WI38 (cell line): ENCODE results near the gene VRK3.

Experiments
- H3K4me3 ChIP-seq: 2 replicates; pipeline ENCODE4 v1.5.1; 2011; ENCODE audit warnings: low read depth, mild to moderate bottlenecking, control low read depth, low read length
- CTCF ChIP-seq: IDR thresholded peaks from 2 replicates; pipeline ENCODE4 v1.5.1; 2012; ENCODE audit warnings: low read depth, mild to moderate bottlenecking, control low read depth, low read length

VRK3 gene

GRCh38 chr19:50000841-50001557, 24.2 kb downstream of the VRK3 start:
- no peak for TF ChIP-seq CTCF
- no peak overlapping the region for H3K4me3 ChIP-seq

- TF ChIP-seq CTCF = no peak
- H3K4me3 ChIP-seq = no peak overlapping the region
Measured at GRCh38 chr19:50000038-50000840, 24.9 kb downstream of the VRK3 start.

- TF ChIP-seq CTCF = no peak
- no peak overlapping the region for H3K4me3 ChIP-seq
Measured at GRCh38 chr19:49999371-50000010, 25.7 kb downstream of the VRK3 start.

- no peak overlapping the region for H3K4me3 ChIP-seq
- TF ChIP-seq CTCF = no peak
Measured at GRCh38 chr19:49997709-49998108, 27.5 kb downstream of the VRK3 start.

- H3K4me3 ChIP-seq = no peak overlapping the region
- no peak for TF ChIP-seq CTCF
Measured at GRCh38 chr19:49988433-49988832, 36.7 kb downstream of the VRK3 start.

GRCh38 chr19:49988007-49988406, 37.2 kb downstream of the VRK3 start:
- no peak for TF ChIP-seq CTCF
- no peak overlapping the region for H3K4me3 ChIP-seq
